Ecto neural progenitor cell (in vitro differentiated cells): ENCODE results near the gene HES3.
A peak's percentile ranks its signal among the peaks of the same experiment; 100 is the strongest.
"Not testable (repeated sequence)": the region's sequence is repeated elsewhere in the genome, so short reads cannot be mapped to it uniquely, and the experiment has no call there.

Experiments used
- DNase-seq: peaks from one replicate; pipeline ENCODE4 v3.0.0-alpha.2; 2018; ENCODE audit warnings: low spot score

Gene HES3

DNA sequence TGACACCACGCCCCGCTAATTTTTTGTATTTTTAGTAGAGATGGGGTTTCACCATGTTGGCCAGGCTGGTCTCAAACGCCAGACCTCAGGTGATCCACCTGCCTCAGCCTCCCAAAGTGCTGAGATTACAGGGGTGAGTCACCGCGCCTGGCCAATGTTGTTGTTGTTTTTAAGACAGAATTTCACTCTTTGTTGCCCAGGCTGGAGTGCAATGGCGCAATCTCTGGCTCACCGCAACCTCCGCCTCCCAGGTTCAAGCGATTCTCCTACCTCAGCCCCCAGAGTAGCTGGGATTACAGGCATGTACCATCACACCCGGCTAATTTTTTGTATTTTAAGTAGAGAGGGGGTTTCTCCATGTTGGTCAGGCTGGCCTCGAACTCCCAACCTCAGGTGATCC lies 24.3 kb upstream of the HES3 start:
- DNase-seq, result not testable (repeated sequence)

DNA sequence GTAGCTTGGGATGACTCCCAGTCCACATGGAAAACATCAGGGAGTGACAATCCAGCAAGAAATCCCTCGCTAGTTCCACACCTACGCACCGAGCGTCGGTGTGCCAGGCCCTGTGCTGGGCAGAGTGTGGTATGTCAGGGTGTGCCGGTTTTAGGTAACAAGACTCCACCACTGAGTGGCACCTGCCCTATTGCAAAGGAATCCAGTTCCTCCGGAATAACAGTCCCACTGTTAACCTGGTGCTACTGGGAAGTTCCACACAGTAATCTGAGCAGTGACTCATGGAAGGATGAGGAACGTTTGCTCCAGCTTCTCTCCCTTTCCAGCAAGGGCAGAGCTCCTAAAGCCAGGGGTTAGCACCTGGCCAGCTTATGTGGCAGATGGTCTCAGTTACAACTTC lies 23.7 kb upstream of the HES3 start:
- no peak for DNase-seq

DNA sequence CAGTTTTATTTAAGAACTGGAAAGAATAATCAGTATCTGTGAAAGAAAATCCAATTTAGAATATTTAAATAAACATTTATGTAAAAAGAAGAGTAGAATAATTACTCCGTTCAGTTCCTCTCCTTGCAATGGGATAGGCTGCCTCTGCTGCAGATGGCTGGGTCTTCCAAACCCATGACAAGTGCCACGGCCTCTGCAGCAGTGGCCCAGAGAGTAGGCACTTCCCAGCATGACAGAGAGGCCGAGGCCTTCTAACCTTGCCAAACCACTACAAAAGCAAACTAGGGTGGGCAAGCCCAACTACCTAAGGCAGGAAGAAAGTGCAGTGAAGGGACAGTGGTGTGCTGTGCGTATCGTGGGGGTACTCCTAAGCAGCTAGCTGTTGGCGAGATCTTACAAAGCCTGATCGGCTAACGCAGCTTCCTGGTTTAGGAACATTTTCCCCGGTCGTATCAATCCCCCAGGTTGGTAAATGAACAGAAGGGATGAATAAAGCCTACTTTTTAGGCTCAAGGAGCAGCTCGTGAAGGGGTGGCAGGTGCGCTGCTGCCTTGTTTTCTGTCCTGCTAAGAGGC lies 22.7 kb upstream of the HES3 start:
- DNase-seq, result no peak

DNA sequence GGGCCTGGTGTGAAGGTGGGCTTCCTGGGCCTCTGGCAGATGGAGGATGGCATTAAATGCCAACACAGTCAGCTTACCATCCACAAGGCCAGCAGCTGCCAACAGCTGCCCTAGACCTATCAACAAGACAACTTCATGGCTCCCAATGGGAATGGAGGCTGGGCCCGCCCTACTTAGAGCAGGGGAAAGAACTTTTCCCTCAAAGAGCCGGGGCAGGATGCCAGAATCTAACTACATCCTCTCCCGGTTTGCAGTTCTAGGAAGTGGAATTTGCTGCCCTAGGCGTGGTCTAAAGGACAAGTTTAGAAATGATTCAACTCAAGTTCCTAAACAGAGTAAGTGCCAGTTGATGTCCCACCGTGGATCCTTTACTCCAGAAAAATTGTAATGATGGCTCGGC lies 21.3 kb upstream of the HES3 start:
- DNase-seq, result no peak

DNA sequence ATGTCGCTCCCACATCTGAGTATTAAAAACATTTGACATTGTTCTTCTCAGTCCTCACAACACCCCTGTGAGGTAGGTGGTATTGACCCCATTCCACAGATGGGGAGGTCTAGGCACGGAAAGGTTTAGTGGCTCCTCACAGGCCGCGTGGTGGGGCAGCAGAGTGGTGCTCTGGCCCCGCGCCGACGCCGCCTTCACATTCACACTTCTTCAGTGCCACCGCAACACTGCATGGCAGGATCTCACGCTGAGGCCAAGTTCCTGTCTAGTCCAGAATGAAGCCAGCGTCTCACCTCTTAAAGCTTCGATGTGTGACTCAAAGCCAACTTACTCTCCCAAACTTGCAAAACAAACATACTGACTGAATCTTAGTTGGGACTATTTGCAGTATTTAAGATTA lies 20.4 kb upstream of the HES3 start:
- no peak for DNase-seq

DNA sequence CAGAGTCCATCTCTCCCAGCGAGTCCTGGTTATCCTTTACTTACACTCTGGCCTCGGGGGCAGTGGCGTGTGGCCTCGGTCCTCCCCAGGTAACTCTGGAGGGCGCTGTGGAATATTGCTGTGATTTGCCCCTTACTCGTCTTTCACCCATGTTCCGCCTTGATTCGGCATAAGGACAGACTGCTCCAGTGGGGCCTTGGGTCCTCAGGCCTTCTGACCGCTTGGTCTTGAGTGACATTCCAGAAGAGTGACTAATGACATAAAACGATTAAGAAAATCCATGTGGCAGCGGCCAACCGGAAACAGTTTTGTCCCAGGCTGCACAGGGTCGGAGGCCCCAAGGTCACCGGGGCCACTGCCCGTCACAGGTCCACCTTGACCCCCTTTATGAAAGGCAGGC lies 19.3 kb upstream of the HES3 start:
- no peak for DNase-seq

DNA sequence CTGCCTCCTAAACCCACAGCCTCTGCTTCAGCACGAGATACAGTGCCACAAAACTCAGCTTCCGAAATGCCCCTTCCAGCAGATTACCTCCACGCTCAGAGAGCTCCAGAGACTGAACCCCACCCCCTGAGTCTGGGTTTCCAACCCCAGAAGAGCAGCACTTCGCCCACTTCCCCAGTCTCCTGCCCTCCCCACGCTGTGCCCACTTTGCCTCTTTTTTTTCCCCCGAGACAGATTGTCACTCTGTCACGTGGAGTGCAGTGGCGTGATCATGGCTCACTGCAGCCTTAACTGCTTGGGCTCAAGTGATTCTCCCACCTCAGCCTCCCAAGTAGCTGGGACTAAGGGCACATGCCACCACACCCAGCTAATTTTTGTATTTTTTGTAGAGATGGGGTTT lies 18.3 kb upstream of the HES3 start:
- no peak for DNase-seq

DNA sequence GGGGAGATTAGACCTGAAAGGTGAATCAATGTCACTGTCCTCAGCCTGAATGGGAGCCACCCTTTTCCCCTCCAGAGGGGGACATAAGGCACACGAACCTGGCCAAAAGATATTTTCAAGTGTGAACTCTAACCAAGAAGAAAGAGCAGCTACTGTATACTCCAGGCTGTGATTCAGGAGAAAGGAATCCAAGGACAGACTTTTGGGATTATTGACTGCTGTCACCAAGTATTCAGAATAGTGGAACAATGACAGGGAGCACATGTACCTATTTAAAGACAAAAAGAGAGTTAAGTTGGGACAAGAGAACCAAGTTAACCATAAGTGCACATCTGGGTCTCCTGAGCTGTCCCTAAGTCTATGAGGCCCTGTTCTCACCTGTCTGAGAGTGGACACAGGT lies 10.6 kb upstream of the HES3 start:
- DNase-seq, result no peak

DNA sequence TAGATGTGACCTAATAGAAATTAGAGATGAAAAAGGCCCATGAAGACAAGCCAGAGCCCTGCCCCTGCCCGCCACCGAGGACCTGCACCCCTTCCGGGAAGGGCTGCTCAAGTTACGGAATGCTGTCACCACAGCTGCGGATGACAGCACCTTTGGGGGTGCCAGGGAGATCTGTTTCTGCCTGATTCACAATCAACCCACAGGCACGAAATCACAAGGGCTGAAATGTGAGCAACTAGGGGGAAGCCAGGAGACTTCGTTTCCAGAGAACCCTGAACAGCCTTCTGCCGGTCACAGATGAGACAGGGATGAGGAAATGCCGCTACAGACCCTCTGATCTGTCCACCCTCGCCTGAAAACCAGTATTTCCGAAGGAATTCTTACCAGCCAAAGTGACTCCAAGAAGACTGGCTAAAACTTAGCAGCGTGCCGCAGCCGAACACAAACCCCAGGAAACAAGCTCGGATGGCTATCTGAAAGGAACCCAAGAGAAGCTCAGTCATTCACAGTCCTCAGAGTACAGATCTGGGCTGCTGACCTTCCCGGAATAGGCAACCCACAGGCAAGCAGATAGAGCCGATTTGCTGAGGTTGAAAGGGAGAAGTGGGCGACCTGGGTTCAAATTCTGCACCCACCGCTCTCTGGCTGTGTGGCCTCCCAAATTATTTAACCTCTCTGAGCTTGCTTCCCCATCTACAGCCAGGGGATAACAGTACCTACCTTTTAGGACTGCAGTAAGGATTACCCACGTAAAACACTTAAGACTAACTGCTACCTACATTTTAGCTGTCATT lies 9.3 kb upstream of the HES3 start:
- DNase-seq, result no peak

DNA sequence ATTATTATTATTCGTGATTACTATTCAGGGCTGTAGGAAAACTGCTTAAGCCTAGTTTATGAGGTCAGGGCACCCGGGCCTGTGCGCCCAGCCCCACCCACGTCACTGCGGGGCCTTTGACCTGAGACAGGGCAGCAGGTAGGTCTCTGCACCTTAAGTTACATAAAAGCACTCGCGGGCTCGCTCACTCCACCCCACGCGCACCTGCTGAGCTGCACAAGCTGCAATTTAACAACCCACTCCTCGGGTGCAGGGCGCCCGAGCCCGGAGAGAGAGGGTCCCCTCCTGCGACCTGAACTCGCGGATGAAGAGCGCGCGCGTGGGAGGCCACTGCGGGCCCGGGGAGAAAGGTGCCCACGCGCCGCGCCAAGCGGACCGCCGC lies 8.7 kb upstream of the HES3 start:
- DNase-seq, result no peak

DNA sequence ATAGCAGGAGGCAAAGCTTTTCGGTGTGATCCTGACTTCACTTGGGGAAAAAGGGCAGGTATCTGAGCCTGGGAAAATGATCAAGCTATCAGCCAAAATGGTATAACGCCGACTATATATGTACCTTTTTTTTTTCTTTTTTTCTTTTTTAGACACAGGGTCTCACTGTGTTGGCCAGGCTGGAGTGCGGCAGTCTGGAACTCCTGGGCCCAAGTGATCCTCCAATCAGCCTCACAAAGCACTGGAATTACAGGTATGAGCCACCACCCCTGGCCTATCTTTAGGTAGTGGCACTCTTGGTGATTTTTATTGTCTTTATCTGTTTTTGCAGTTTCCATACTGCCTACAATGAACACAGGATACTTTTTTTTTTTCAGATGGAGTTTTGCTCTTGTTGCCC lies 6.9 kb upstream of the HES3 start:
- no peak for DNase-seq

DNA sequence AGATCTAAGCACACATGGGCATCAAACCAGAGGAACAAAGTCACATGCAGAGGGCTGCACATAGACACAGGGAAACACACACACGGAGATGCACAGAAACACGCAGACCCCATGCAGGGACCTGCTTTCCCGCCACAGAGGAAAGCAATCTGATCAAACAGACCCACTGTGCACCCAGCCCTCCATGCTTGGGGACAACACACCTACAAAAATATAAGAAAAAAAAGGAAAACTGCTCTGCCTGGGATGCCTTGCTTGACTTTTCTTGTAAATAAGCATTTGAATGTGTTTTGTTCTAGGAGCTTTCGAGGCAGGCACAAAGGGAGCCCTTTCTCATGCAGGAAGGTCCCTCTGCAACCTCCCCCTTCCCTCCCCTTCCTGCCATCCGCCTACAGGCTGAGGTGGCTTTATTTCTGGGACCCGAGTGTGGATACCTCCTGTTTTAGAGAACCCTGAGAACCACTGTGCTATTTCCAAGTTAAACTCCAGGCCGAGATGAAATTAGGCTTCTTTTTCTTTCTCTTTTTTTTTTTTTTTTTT lies 4.7 kb upstream of the HES3 start:
- no peak for DNase-seq

DNA sequence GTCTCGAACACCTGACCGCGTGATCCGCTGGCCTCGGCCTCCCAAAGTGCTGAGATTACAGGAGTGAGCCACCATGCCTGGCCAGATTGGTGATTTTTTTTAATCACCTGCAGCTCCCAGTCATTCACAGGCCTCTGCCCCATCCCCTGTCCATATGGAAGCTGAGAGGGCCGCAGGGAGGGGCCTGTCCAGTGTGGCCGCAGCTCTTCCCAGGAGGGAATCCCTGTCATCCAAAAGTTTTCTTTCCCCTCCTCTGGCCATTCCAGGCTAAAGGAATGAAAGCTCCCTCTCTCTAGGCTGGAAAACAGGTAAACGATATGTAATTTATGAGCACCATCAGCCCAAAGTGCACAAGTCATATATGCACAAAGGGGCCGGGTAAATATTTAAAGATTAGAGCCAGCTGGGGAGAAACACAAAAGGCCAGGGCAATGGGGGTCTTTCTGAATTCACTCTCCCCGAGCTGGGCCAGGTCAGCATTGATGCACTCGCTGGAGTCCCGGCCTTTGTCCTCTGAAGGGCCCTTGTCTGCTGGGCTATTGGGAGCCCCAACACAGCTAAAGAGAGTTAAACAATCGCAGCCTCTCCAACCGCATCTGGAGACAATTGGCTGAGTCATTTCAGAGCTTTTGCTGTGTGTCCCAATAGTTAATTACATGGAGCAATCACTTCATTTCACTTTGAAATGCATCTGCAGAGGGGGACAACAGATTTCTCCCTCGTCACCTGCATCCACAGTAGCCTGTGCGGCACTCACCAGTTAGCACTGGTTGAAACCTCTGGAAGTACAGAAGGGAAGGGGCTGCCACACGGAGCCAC lies 3.8 kb upstream of the HES3 start:
- peak; percentile 67 for DNase-seq

DNA sequence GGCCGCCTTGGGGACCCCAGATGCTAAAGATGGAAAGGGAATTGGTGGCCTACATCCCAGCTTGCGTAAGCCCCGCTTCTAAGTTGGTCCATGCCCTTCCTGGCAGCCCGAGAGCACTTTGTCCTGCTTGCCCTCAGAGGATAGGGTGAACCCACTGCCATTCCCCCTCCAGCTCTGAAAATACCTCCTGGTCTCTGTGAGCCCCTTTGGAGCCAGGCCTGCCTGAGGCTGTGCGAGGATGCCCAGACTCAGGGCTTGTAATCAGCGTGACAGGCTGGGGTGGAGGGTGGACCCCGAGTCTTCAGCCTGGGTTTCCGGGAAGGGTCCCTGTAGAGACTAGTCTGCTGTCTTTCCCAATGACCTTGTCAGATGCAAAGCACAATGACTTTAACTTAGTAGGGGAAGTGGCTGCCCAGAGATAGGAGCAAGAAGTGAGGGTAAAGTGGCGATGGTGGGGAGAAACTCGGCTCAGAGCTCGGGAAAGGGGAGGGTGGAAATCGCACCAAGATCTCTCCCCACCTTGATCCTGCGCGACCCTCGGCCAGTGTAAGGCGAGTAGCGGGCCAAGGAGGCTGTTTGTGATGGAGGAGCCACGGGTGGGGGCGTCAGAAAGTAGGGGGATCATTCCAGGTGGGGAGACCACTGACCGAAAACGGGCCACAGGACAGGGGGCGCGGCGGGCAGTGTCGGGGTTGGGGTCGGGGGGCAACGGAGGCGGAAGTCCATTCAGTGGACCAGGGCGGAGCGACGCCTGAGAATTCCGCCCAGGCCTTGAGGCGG lies 2.7 kb upstream of the HES3 start:
- no peak for DNase-seq

DNA sequence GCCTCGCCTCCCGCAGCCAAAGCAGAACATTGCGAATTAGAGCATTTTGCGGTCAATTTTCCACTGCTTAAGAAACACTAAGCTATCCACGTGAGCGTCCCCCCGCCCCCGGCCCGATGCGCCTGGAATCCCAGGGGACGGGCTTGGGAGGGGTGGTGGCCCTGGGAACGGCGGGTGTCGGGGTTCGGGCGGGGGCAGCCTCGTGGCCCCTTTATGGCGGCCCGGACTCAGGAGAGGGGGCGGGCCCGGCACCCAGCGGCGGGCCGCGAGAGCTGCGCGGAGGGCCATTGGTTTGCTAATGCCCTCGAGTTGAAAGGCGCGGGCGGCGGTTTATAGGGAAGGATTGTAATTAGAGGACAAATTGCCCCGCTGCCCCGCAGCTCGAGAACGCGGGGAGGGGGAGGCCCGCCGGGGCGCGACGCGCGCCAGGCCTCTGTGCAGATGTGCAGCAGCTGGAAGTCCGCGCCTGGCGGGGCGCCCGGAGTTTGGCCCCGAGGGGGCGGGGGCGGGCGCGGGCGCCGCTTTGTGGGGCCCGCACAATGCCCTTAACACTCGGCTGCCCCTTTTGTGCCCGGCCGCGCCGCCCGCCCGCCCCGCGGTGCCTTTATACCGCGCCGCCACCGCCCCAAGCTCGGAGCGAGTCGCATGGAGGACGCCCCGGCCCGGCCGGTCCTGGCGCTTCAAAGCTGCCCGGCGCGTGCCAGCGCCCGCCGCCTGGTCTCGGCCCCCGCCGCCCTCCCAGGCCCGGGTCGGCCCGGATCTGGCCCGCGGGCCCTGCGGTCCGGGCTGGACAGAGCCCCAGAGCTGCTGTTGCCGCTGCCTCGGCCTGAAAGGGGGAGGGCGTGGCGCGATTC lies 1.9 kb upstream of the HES3 start:
- DNase-seq, result peak; percentile 87

DNA sequence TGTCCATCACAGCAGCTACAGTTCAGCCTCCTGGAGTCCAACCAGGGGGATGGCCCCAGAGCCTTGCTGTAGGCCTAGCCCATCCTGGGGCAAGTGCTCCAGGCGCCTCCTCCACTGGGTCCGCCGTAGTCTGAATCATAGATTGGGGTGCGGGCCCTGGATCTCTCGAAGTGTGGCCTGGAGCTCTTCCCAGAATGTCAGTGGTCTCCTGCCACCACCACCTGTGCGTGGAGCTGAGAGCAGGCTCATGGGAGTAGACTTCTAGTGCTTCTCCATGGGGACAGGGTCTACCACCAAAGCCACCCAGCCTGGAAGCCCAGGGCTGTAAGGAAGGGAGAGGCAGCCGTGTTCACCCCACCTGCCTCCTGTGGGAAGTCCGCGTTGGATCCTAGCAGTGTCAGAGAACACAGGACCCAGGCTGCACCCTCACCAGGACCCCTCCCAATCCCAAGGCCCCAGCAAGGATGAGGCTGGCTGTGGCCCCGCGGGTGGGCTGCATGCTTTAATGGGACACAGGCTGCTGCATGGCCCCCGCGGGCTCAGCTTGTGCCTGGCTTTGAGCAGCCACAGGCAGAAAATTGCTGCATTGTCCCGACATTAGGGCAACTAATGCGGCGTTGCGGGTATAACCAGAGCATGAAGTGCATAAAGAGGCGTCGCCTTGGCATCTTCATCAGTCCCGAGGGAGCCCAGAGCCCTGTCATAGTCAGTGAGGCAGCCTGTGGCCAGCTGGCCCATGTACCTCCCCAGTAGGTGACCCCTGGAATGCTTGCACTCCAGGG lies 735 bp upstream of the HES3 start:
- peak; percentile 66 for DNase-seq

DNA sequence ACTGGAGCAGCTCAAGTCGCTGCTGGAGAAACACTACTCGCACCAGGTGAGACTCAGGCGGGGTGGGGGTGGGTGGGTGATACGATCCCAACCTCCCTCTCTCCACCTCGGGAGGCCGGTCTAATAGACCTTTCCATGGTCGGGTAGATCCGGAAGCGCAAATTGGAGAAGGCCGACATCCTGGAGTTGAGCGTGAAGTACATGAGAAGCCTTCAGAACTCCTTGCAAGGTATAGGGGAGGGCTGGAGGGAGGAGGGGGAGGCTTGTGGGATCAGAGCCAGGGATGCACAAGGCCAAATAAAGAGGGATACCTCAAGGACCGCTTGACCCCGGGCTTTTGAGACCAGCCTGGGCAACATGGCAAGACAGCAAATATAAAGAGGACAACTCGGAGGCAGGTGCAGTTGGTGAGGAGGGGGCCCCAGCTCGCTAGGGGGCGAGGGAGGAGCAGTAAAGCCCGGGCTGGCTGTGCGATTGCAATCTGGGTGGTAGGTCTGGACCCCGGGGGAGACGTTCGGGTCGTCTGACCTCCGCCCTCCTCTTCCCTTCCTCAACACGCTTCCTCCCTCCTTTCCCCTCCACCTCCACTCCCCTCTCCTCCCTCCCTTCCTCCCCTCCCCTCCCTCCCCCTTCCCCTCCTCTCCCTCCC lies 546 bp downstream of the HES3 start:
- DNase-seq, result peak; percentile 74

DNA sequence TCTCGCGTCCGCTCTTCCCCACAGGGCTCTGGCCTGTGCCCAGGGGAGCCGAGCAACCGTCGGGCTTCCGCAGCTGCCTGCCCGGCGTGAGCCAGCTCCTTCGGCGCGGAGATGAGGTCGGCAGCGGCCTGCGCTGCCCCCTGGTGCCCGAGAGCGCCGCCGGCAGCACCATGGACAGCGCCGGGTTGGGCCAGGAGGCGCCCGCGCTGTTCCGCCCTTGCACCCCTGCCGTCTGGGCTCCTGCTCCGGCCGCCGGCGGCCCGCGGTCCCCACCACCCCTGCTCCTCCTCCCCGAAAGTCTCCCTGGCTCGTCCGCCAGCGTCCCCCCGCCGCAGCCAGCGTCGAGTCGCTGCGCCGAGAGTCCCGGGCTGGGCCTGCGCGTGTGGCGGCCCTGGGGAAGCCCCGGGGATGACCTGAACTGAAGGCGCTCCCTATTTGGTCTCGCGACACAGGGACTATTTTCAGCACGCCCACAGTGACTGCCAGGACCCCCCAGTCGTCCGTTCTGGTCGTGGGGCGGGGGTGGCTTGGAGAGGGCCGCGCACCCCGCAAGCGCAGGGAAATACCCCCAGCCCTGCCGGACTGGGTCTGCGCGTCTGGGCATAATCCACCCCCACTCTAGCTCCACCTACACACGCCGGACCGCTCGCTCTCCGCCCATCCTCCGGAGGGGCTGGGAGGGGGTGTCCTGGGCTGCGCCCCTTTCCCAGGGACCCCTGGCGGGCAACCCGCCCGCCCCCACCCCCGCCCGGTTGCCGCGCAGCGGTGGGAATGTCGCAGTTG lies 1.3 kb downstream of the HES3 start:
- DNase-seq, result peak; percentile 94

DNA sequence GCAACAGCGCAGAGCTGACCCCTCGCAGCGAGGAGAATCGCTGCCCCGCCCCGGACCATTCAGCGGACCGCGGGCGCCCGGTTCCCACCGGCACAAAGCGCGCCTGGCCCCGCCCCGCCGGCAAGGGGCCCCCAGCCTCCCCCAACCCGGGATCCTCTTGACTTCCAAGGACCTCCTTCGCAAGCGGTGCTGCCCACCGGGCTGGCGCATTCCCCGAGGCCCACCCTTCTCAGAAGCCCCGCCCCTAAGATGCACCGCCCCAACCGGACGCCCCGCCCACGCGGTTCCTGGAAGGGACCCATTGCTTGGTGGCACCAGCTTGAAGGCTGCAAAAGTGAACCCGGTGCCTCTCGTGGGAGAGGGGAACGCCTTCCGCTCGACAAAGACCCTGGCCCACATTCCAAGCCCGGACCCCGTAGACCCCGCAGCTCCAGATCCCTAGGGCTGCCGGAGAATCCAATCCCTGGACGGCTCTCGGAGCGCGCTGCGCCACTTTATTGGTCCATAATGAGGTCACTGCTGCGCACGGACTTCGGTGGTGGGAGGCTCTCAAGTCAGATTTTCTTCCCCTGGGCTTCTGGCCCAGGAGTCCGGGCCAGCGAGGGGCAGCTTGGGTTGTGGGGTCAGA lies 2.0 kb downstream of the HES3 start:
- peak; percentile 96 for DNase-seq
